Right atrium auricular region (tissue), 2 donors: ENCODE results near the gene TSPAN5. TPM values are rescaled to one million over a fixed set of nuclear protein-coding genes. Genes with fewer than 3 reads are reported as not detected.

ENCODE experiments used
- DNase-seq: peaks from one replicate; pipeline ENCODE4 v3.0.0-alpha.2; 2019; ENCODE audit warnings: low spot score
- H3K27ac ChIP-seq, 2 donors: fragments of 200-600 bp; sonication (generic); 1 replicate in 1 of 2; 2 replicates in 1 of 2; pipeline ENCODE4 v1.5.1; 2016 to 2019
- H3K27me3 ChIP-seq, 2 donors: fragments of 200-600 bp; sonication (generic); one replicate each; pipeline versions ENCODE4 v1.5.1 to v1.6.0; 2017 to 2019
- H3K36me3 ChIP-seq: fragments of 200-600 bp; sonication (generic); one replicate; pipeline ENCODE4 v1.5.1; 2016
- H3K4me1 ChIP-seq, 2 donors: fragments of 200-600 bp; sonication (generic); one replicate each; pipeline versions ENCODE4 v1.5.1 to v1.6.0; 2017 to 2019
- H3K4me3 ChIP-seq, 2 donors: fragments of 200-600 bp; sonication (generic); 1 replicate in 1 of 2; 2 replicates in 1 of 2; pipeline ENCODE4 v1.5.1; 2017 to 2019; ENCODE audit warnings: mild to moderate bottlenecking in 1 of 2, moderate library complexity in 1 of 2
- H3K9me3 ChIP-seq, 2 donors: fragments of 200-600 bp; sonication (generic); one replicate each; pipeline ENCODE4 v1.5.1; 2019
- CTCF ChIP-seq, 2 donors: fragments of 200-600 bp; sonication (generic); IDR thresholded peaks; one replicate each; pipeline ENCODE4 v1.5.1; 2019; ENCODE audit warnings: antibody characterized with exemption in 2 of 2
- total RNA-seq, 2 donors: library from RNA; depleted of rRNA; stranded (reverse); fragments of >200 nt; gene quantifications; one replicate each; pipeline ENCODE4 v1.1.0, GENCODE V29; 2016

Gene TSPAN5
- total RNA-seq, 2 donors from 2014 or later, result 1.8 to 5.7 TPM

- H3K27ac ChIP-seq, result no peak overlapping the region
- peaks cover 1% of the 10 kb centered on the region for H3K36me3 ChIP-seq
- no peak for DNase-seq
- H3K9me3 ChIP-seq, result peaks cover 0 to 6% of the 10 kb centered on the region in 2 donors
- no peaks in the 10 kb centered on the region for H3K27me3 ChIP-seq
- no peaks in the 10 kb centered on the region for H3K4me1 ChIP-seq
- H3K4me3 ChIP-seq, result no peak overlapping the region
- TF ChIP-seq CTCF (IDR thresholded peaks at IDR 0.05), result no peak
Observed at GRCh38 chr4:98447648-98448047, 210.8 kb downstream of the TSPAN5 start.

- H3K9me3 ChIP-seq, result no peaks in the 10 kb centered on the region
- H3K27me3 ChIP-seq, result no peaks in the 10 kb centered on the region
- no peak for TF ChIP-seq CTCF (IDR thresholded peaks at IDR 0.05)
- H3K27ac ChIP-seq, result no peak overlapping the region
- no peak for DNase-seq
- H3K4me1 ChIP-seq, result no peaks in the 10 kb centered on the region
- H3K4me3 ChIP-seq, result no peak overlapping the region
- peaks cover 8% of the 10 kb centered on the region for H3K36me3 ChIP-seq
Observed at GRCh38 chr4:98446499-98447375, 211.7 kb downstream of the TSPAN5 start.

GRCh38 chr4:98444371-98444770 lies 214.0 kb downstream of the TSPAN5 start:
- H3K27ac ChIP-seq, result no peak overlapping the region
- H3K4me3 ChIP-seq, result no peak overlapping the region
- no peaks in the 10 kb centered on the region for H3K4me1 ChIP-seq
- no peaks in the 10 kb centered on the region for H3K27me3 ChIP-seq
- no peak for TF ChIP-seq CTCF (IDR thresholded peaks at IDR 0.05)
- no peaks in the 10 kb centered on the region for H3K9me3 ChIP-seq
- peaks cover 13% of the 10 kb centered on the region for H3K36me3 ChIP-seq
- no peak for DNase-seq

- Histone ChIP-seq H3K9me3 (no peaks in the 10 kb centered on the region), H3K27ac (no peak overlapping the region), H3K4me3 (no peak overlapping the region), H3K36me3 (peaks cover 19% of the 10 kb centered on the region), H3K27me3 (no peaks in the 10 kb centered on the region), H3K4me1 (no peaks in the 10 kb centered on the region)
- no peak for TF ChIP-seq CTCF (IDR thresholded peaks at IDR 0.05)
- no peak for DNase-seq
Observed at GRCh38 chr4:98434816-98435215, 223.6 kb downstream of the TSPAN5 start.

- no peak for TF ChIP-seq CTCF (IDR thresholded peaks at IDR 0.05)
- Histone ChIP-seq H3K27ac (no peak overlapping the region), H3K36me3 (peaks cover 19% of the 10 kb centered on the region), H3K4me3 (no peak overlapping the region), H3K27me3 (no peaks in the 10 kb centered on the region), H3K9me3 (no peaks in the 10 kb centered on the region), H3K4me1 (no peaks in the 10 kb centered on the region)
- DNase-seq, result no peak
Observed at GRCh38 chr4:98433691-98434090, 224.7 kb downstream of the TSPAN5 start.
